22Rv1 (cell line): ENCODE results near the gene PHOX2A.

ENCODE experiments used
- ZFX ChIP-seq: fragments of 450-650 bp; IDR thresholded peaks from 2 replicates; pipeline ENCODE4 v1.6.1; 2017; ENCODE audit warnings: antibody characterized with exemption, borderline replicate concordance
- TF ChIP-seq, protein P1 (sequence below): fragments of 450-650 bp; IDR thresholded peaks from 2 replicates; pipeline ENCODE4 v1.5.1; 2017; ENCODE audit warnings: mild to moderate bottlenecking

- TF ChIP-seq, protein P1, sequence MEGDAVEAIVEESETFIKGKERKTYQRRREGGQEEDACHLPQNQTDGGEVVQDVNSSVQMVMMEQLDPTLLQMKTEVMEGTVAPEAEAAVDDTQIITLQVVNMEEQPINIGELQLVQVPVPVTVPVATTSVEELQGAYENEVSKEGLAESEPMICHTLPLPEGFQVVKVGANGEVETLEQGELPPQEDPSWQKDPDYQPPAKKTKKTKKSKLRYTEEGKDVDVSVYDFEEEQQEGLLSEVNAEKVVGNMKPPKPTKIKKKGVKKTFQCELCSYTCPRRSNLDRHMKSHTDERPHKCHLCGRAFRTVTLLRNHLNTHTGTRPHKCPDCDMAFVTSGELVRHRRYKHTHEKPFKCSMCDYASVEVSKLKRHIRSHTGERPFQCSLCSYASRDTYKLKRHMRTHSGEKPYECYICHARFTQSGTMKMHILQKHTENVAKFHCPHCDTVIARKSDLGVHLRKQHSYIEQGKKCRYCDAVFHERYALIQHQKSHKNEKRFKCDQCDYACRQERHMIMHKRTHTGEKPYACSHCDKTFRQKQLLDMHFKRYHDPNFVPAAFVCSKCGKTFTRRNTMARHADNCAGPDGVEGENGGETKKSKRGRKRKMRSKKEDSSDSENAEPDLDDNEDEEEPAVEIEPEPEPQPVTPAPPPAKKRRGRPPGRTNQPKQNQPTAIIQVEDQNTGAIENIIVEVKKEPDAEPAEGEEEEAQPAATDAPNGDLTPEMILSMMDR, result no peak
- TF ChIP-seq ZFX, result no peak
These were observed 1.8 kb downstream of the PHOX2A start for GRCh38 chr11:72242141-72242540.
